GM12873 (cell line): ENCODE results near the gene AIG1.

Experiments
- CTCF ChIP-seq: IDR thresholded peaks from 2 replicates; pipeline ENCODE4 v1.5.1; 2012; ENCODE audit warnings: low read depth, mild to moderate bottlenecking, moderate library complexity, low read length, control low read depth; ENCODE audit not compliant: insufficient read depth; ENCODE audit errors: missing control alignments

Gene AIG1

GRCh38 chr6:143283887-143284645 is 223.4 kb downstream of the AIG1 start:
- TF ChIP-seq CTCF, result no peak

DNA sequence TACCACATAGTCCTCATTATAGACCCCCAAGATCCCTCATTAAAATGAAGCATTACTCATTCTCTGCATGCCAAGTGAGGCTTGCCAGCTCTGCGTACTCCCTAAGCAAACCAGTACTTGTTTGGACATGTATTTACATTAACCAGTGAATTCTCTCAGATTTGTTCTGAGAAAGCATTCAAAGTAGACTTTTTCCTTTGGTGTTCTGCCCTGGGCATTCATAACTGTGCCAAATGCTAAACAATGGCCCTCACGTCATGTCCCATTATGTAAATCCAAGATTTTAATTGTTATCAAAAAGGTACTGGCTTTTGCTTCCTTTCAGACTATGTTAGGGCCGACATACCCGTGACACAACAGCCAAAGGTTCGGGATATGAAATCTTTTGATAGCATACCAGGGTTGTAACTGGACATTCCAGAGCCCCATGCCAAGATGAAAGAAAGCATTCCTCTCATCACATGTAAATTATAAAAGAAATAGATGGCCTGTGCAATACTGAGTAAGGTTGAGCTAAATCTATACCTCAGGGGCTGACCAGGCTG is 225.6 kb downstream of the AIG1 start:
- TF ChIP-seq CTCF, result no peak

- TF ChIP-seq CTCF, result no peak
These were observed 228.2 kb downstream of the AIG1 start for GRCh38 chr6:143288923-143289322.

GRCh38 chr6:143290206-143290605 is 229.5 kb downstream of the AIG1 start:
- no peak for TF ChIP-seq CTCF

- no peak for TF ChIP-seq CTCF
These were observed 232.8 kb downstream of the AIG1 start for GRCh38 chr6:143293523-143293922.

GRCh38 chr6:143294265-143294860 is 233.7 kb downstream of the AIG1 start:
- no peak for TF ChIP-seq CTCF

DNA sequence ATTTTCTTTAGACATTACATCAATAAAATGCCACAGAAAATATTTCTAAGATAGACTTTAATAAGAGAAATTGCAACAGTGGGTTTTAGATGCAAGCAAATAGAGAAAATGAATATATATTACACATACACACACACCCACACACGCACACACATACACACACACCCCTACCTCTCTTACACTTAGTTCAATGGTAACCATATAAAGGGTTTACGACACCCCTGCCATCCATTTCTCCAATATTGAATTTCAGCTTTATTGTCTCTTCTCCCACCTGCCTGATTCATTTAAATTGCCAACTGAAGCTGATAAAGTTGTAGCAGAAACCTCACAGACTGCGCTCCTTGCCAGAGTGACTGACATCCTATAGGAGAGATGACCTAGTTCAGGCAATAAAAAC is 235.2 kb downstream of the AIG1 start:
- no peak for TF ChIP-seq CTCF
